ENCODE measurements around the gene PI4K2B.
"Not testable (repeated sequence)": the region's sequence is repeated elsewhere in the genome, so short reads cannot be mapped to it uniquely, and the experiment has no call there.

PI4K2B gene

GRCh38 chr4:25306518-25307057 is 72.8 kb downstream of the PI4K2B start:
- DNase-seq (ENCODE audit: low read depth) = no peak

- DNase-seq (ENCODE audit: low read depth) = no peak
Observed at GRCh38 chr4:25307596-25307995, 73.8 kb downstream of the PI4K2B start.

GRCh38 chr4:25308306-25308705 is 74.5 kb downstream of the PI4K2B start:
- DNase-seq (ENCODE audit: low read depth) = no peak

GRCh38 chr4:25308761-25309160 is 74.9 kb downstream of the PI4K2B start:
- no peak for DNase-seq (ENCODE audit: low read depth)

GRCh38 chr4:25310066-25310802 is 76.4 kb downstream of the PI4K2B start:
- DNase-seq (ENCODE audit: low read depth) = no peak

GRCh38 chr4:25310803-25311166 is 77.0 kb downstream of the PI4K2B start:
- no peak for DNase-seq (ENCODE audit: low read depth)

- peak; percentile 79 for DNase-seq (ENCODE audit: low read depth)
Observed at GRCh38 chr4:25312496-25313200, 78.8 kb downstream of the PI4K2B start, which contains the start of gene ZCCHC4. Gene ZCCHC4, plus strand, starts transcription at chr4:25312774. Its CDS starts 36 bp downstream, at chr4:25312810.

GRCh38 chr4:25313201-25313895 is 79.5 kb downstream of the PI4K2B start:
- no peak for DNase-seq (ENCODE audit: low read depth)

GRCh38 chr4:25320336-25320735 is 86.5 kb downstream of the PI4K2B start:
- DNase-seq (ENCODE audit: low read depth) = no peak

GRCh38 chr4:25320773-25321172 is 86.9 kb downstream of the PI4K2B start:
- no peak for DNase-seq (ENCODE audit: low read depth)

GRCh38 chr4:25321703-25322102 is 87.9 kb downstream of the PI4K2B start:
- DNase-seq (ENCODE audit: low read depth) = no peak

- DNase-seq (ENCODE audit: low read depth) = not testable (repeated sequence)
Observed at GRCh38 chr4:25328463-25328862, 94.6 kb downstream of the PI4K2B start.

Data from T-helper 22 cell (primary cell).